K562 (cell line): Measurements from ENCODE around the gene IFI27L1. TPM values are rescaled to one million over a fixed set of nuclear protein-coding genes. Genes with fewer than 3 reads are reported as not detected.

Source experiments
- ATAC-seq: fragments of 200-7000 bp; cut with Tn5 transposase; 3 replicates; pipeline ENCODE4 v1.9.1; 2020; ENCODE audit warnings: moderate library complexity
- BruUV-seq: library from RNA; stranded (reverse); fragments of 400-500 nt; replicated peaks from 2 replicates; lab custom pipeline; 2021; lab: Mats Ljungman, UMichigan
- CTCF ChIA-PET: fragments of 300-600 bp; formaldehyde crosslinking; extraction: SDS; loops from one replicate; lab custom pipeline; 2021; ENCODE audit warnings: low intra/inter-chr PET ratio; lab: Yijun Ruan, JAX
- POLR2A ChIA-PET: fragments of 300-600, 350-650 bp; sonication (Branson Sonifier 250); formaldehyde crosslinking; extraction: SDS; loops from one replicate; lab custom pipeline; 2021; ENCODE audit warnings: antibody characterized with exemption, inconsistent platforms; lab: Yijun Ruan, JAX
- DNase-seq, 4 experiments: peaks; one replicate each; pipeline versions ENCODE4 v3.0.0 to v3.0.0-alpha.2; 2011 to 2018; ENCODE audit warnings: low spot score in 3 of 4, mixed read lengths in 3 of 4; ENCODE audit errors: extremely low read depth in 1 of 4
- FAIRE-seq: peaks from 2 replicates; lab custom pipeline; 2011; peaks lifted over from hg19 to GRCh38; lab: Jason Lieb, UNC
- H2AFZ ChIP-seq: 2 replicates; pipeline ENCODE4 v1.6.0; 2011; ENCODE audit warnings: low read depth, low read length, control low read depth, inconsistent platforms
- H3K27ac ChIP-seq: fragments of 200-600 bp; 3 replicates; pipeline ENCODE4 v1.8.0; 2011; ENCODE audit warnings: low read depth, mild to moderate bottlenecking, control low read depth, inconsistent platforms, low read length, moderate library complexity, mixed read lengths; ENCODE audit errors: extremely low read depth
- H3K27me3 ChIP-seq, 2 experiments: fragments of 300-600 bp in 1 of 2; 2 replicates in 1 of 2; 3 replicates in 1 of 2; pipeline versions ENCODE4 v1.6.0 to v1.8.0; 2011; ENCODE audit warnings: inconsistent platforms in 2 of 2, low read length in 2 of 2, mild to moderate bottlenecking in 1 of 2, mixed read lengths in 1 of 2, moderate library complexity in 1 of 2; ENCODE audit not compliant: control insufficient read depth in 2 of 2, insufficient read depth in 2 of 2
- H3K36me3 ChIP-seq: fragments of 300-600 bp; 3 replicates; pipeline ENCODE4 v1.8.0; 2011; ENCODE audit warnings: mild to moderate bottlenecking, low read length, inconsistent platforms; ENCODE audit not compliant: control insufficient read depth, insufficient read depth
- H3K4me1 ChIP-seq, 2 experiments: fragments of 200-600 bp in 1 of 2; replicated peaks in 1 of 2; 2 replicates in 1 of 2; 3 replicates in 1 of 2; pipeline versions ENCODE4 v1.5.1 to v1.8.0; 2011; ENCODE audit warnings: inconsistent platforms in 2 of 2, low read length in 2 of 2, mild to moderate bottlenecking in 1 of 2, mixed read lengths in 1 of 2, moderate library complexity in 1 of 2; ENCODE audit not compliant: control insufficient read depth in 2 of 2, insufficient read depth in 2 of 2
- H3K4me2 ChIP-seq: 2 replicates; pipeline ENCODE4 v1.6.1; 2011; ENCODE audit warnings: low read length, control low read depth, inconsistent platforms, mixed read lengths; ENCODE audit not compliant: insufficient read depth
- H3K4me3 ChIP-seq: fragments of 200-600 bp; sonication (generic), shearing (Covaris generic); 2 replicates; pipeline ENCODE4 v1.5.1; 2016; ENCODE audit warnings: control low read depth, inconsistent platforms
- H3K79me2 ChIP-seq: fragments of 200-600 bp; 3 replicates; pipeline ENCODE4 v1.8.0; 2011; ENCODE audit warnings: low read length, inconsistent platforms; ENCODE audit not compliant: control insufficient read depth, insufficient read depth
- H3K9ac ChIP-seq, 2 experiments: 2 replicates each; pipeline versions ENCODE4 v1.6.0 to v1.6.1; 2011; ENCODE audit warnings: low read depth in 2 of 2, low read length in 2 of 2, control low read depth in 1 of 2, inconsistent platforms in 1 of 2, mild to moderate bottlenecking in 1 of 2, mixed read lengths in 1 of 2; ENCODE audit not compliant: insufficient read depth in 1 of 2
- H3K9me1 ChIP-seq: one replicate; pipeline ENCODE4 v1.6.0; 2011; ENCODE audit warnings: inconsistent platforms, mild to moderate bottlenecking, low read length, moderate library complexity; ENCODE audit not compliant: control insufficient read depth, insufficient read depth
- H3K9me3 ChIP-seq: replicated peaks from 2 replicates; pipeline ENCODE4 v1.5.1; 2011; ENCODE audit warnings: low read depth, low read length, inconsistent platforms; ENCODE audit not compliant: control insufficient read depth, insufficient read depth
- H4K20me1 ChIP-seq: replicated peaks from 2 replicates; pipeline ENCODE4 v1.6.1; 2011; ENCODE audit warnings: low read length, inconsistent platforms, mixed read lengths; ENCODE audit not compliant: control insufficient read depth, insufficient read depth
- BCL6 ChIP-seq: fragments of 250-450 bp; sonication (Bioruptor Pico); IDR thresholded peaks from 2 replicates; pipeline ENCODE4 v1.4.0; 2020
- CTCF ChIP-seq, 3 experiments: IDR thresholded peaks in 2 of 3; conservative IDR thresholded peaks in 1 of 3; 2 replicates each; pipeline ENCODE4 v1.5.1; 2011 to 2012; ENCODE audit warnings: low read length in 3 of 3, mild to moderate bottlenecking in 3 of 3, control low read depth in 2 of 3, improper control_type of control experiment in 1 of 3, inconsistent platforms in 1 of 3, low read depth in 1 of 3, mixed read lengths in 1 of 3, moderate library complexity in 1 of 3; ENCODE audit not compliant: insufficient read depth in 2 of 3
- RAD21 ChIP-seq, 2 experiments: fragments of 250-450 bp in 1 of 2; fragments of 450-650 bp in 1 of 2; sonication (Bioruptor Pico) in 1 of 2; formaldehyde crosslinking in 1 of 2; IDR thresholded peaks in 1 of 2; conservative IDR thresholded peaks in 1 of 2; 2 replicates each; pipeline versions ENCODE4 v1.4.0 to v1.8.0; 2020 to 2022; ENCODE audit warnings: mild to moderate bottlenecking in 2 of 2, moderate library complexity in 1 of 2
- WGBS: fragments of 100-300 bp; shearing (Covaris generic); methylation state at CpG from one replicate; pipeline ENCODE4 v1.1.6; 2016; ENCODE audit warnings: low coverage, mixed read lengths; ENCODE audit not compliant: insufficient coverage; ENCODE audit errors: missing lambda C conversion rate; 5-methylcytosine and 5-hydroxymethylcytosine counted together
- in situ Hi-C: fragments of 300-500 bp; cut with MboI; formaldehyde crosslinking; loops from 4 replicates; pipeline ENCODE4 v1.15.0; 2018; ENCODE audit warnings: inconsistent platforms, mixed read lengths
- intact Hi-C: fragments of 100-400 bp; cut with micrococcal nuclease; formaldehyde crosslinking; loops from 2 replicates; pipeline ENCODE4 v1.14.2; 2022
- polyA plus RNA-seq, 8 experiments: library from polyadenylated mRNA; depleted of rRNA in 4 of 8; stranded (reverse) in 5 of 8; unstranded in 3 of 8; fragments of >200 nt; fragmentation: Nextera tagmentation in 2 of 8; fragmentation: Illumina TruSeq in 1 of 8; extraction: Ambion mirVana in 2 of 8; extraction: Trizol in 1 of 8; gene quantifications; 2 replicates each; pipeline versions ENCODE4 v1.2.1 to v1.2.3, GENCODE V29; 2011 to 2014; ENCODE audit warnings: inconsistent platforms in 1 of 8, missing spikeins in 1 of 8
- total RNA-seq, 7 experiments: library from RNA; depleted of rRNA in 6 of 7; stranded (reverse); fragments of >200 nt in 6 of 7; fragmentation: Illumina TruSeq in 2 of 7; extraction: Trizol in 2 of 7; gene quantifications; 2 replicates each; pipeline versions ENCODE4 v1.2.1 to v1.2.3, GENCODE V29; 2011 to 2021; ENCODE audit warnings: low replicate concordance in 1 of 7
- TF ChIP-seq, protein P1 (sequence below), 2 experiments: fragments of 450-650 bp; formaldehyde crosslinking in 1 of 2; IDR thresholded peaks; 2 replicates each; pipeline versions ENCODE4 v1.4.0 to v1.6.1; 2014 to 2020; ENCODE audit warnings: mild to moderate bottlenecking in 2 of 2, borderline replicate concordance in 1 of 2, low read depth in 1 of 2
- TF ChIP-seq, protein P2 (sequence below): IDR thresholded peaks from 2 replicates; pipeline ENCODE4 v1.6.1; 2012; ENCODE audit warnings: low read depth, low read length, improper control_type of control experiment, borderline replicate concordance

Gene IFI27L1
- total and polyA plus RNA-seq, 9 of the 15 experiments (the other 6 are each of a cell fraction or from before 2014, with no cell fraction given): 14.5 to 28.0 (median 23.8) TPM

GRCh38 chr14:94132285-94132887, 51.3 kb downstream of the IFI27L1 start:
- POLR2A ChIA-PET: interaction anchor here (0.6 kb wide), 2 partner anchors 11 to 83 kb away, joined by 4 read pairs; no protein-coding TSS in a partner anchor

More at GRCh38 chr14:94132285-94132887, 51.3 kb downstream of the IFI27L1 start:
- intact Hi-C loops: no loop called here
- in situ Hi-C loops: no loop called here
- no peaks in the 10 kb centered on the region; the same call in 1 of the 2 replicates for H3K9me3 ChIP-seq
- whole genome bisulfite sequencing: 38% methylated on average over 4 of the region's 4 CpGs
- H3K36me3 ChIP-seq: no peaks in the 10 kb centered on the region
- BruUV-seq: no TSS peak
- H3K9ac ChIP-seq: no peak overlapping the region
- H4K20me1 ChIP-seq: no peaks in the 10 kb centered on the region
- H3K4me1 ChIP-seq: peaks cover 0 to 7% of the 10 kb centered on the region in 2 experiments; a peak in 3 of 5 replicates
- H3K9me1 ChIP-seq: no peaks in the 10 kb centered on the region
- H3K4me2 ChIP-seq: no peak overlapping the region
- FAIRE-seq (peak; percentile 29), ATAC-seq (no peak), DNase-seq (peak in 3 of 4 experiments; percentile 25 to 50 (median 32))
- TF ChIP-seq RAD21 (CRISPR knock-in tag; conservative IDR thresholded peaks at IDR 0.05 in 1 of 2, IDR thresholded peaks at IDR 0.05 in 1 of 2) (peak; percentile 30 to 56), BCL6 (CRISPR knock-in tag) (no peak), CTCF (IDR thresholded peaks at IDR 0.05 in 2 of 3, conservative IDR thresholded peaks at IDR 0.05 in 1 of 3; ENCODE audit: insufficient read depth in 2 of 3, low read depth in 1 of 3, low read length in 3 of 3) (peak; percentile 39 to 69 (median 51); a peak in 5 of 6 replicates)
- TF ChIP-seq, protein P1, sequence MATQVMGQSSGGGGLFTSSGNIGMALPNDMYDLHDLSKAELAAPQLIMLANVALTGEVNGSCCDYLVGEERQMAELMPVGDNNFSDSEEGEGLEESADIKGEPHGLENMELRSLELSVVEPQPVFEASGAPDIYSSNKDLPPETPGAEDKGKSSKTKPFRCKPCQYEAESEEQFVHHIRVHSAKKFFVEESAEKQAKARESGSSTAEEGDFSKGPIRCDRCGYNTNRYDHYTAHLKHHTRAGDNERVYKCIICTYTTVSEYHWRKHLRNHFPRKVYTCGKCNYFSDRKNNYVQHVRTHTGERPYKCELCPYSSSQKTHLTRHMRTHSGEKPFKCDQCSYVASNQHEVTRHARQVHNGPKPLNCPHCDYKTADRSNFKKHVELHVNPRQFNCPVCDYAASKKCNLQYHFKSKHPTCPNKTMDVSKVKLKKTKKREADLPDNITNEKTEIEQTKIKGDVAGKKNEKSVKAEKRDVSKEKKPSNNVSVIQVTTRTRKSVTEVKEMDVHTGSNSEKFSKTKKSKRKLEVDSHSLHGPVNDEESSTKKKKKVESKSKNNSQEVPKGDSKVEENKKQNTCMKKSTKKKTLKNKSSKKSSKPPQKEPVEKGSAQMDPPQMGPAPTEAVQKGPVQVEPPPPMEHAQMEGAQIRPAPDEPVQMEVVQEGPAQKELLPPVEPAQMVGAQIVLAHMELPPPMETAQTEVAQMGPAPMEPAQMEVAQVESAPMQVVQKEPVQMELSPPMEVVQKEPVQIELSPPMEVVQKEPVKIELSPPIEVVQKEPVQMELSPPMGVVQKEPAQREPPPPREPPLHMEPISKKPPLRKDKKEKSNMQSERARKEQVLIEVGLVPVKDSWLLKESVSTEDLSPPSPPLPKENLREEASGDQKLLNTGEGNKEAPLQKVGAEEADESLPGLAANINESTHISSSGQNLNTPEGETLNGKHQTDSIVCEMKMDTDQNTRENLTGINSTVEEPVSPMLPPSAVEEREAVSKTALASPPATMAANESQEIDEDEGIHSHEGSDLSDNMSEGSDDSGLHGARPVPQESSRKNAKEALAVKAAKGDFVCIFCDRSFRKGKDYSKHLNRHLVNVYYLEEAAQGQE (IDR thresholded peaks at IDR 0.05; ENCODE audit: borderline replicate concordance): peak; percentile 17; the same call in 1 of the 2 replicates
- TF ChIP-seq, protein P1 (CRISPR knock-in tag; IDR thresholded peaks at IDR 0.05; ENCODE audit: low read depth): no peak
- TF ChIP-seq, protein P2, sequence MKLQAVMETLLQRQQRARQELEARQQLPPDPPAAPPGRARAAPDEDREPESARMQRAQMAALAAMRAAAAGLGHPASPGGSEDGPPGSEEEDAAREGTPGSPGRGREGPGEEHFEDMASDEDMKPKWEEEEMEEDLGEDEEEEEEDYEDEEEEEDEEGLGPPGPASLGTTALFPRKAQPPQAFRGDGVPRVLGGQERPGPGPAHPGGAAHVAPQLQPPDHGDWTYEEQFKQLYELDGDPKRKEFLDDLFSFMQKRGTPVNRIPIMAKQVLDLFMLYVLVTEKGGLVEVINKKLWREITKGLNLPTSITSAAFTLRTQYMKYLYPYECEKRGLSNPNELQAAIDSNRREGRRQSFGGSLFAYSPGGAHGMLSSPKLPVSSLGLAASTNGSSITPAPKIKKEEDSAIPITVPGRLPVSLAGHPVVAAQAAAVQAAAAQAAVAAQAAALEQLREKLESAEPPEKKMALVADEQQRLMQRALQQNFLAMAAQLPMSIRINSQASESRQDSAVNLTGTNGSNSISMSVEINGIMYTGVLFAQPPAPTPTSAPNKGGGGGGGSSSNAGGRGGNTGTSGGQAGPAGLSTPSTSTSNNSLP: peak; percentile 33; the same call in 1 of the 2 replicates
- no peak overlapping the region for H3K4me3 ChIP-seq
- no peak overlapping the region for H2AFZ ChIP-seq
- no peak overlapping the region for H3K27ac ChIP-seq
- no peaks in the 10 kb centered on the region; a peak in 1 of 5 replicates for H3K27me3 ChIP-seq
- CTCF ChIA-PET: interaction anchor here (1.2 to 1.9 kb wide), 2 partner anchors 48 to 95 kb away, joined by 4 to 15 read pairs; no protein-coding TSS in a partner anchor
- no peaks in the 10 kb centered on the region for H3K79me2 ChIP-seq
